Gastrocnemius medialis (tissue), 4 donors: ENCODE results near the gene PPT2.

Source experiments
- POLR2A ChIP-seq, 2 donors: fragments of 450-650 bp; IDR thresholded peaks; one replicate each; pipeline ENCODE4 v1.6.1; 2017; ENCODE audit warnings: antibody characterized with exemption in 2 of 2, mild to moderate bottlenecking in 2 of 2, moderate library complexity in 2 of 2
- TF ChIP-seq, protein P1 (sequence below), 5 experiments: fragments of 450-650 bp in 3 of 5; fragments of 200-600 bp in 2 of 5; sonication (generic) in 2 of 5; IDR thresholded peaks in 4 of 5; conservative IDR thresholded peaks in 1 of 5; 1 replicate in 4 of 5; 2 replicates in 1 of 5; pipeline ENCODE4 v1.5.1; 2016 to 2019; ENCODE audit warnings: antibody characterized with exemption in 5 of 5, mild to moderate bottlenecking in 3 of 5, moderate library complexity in 3 of 5

DNA sequence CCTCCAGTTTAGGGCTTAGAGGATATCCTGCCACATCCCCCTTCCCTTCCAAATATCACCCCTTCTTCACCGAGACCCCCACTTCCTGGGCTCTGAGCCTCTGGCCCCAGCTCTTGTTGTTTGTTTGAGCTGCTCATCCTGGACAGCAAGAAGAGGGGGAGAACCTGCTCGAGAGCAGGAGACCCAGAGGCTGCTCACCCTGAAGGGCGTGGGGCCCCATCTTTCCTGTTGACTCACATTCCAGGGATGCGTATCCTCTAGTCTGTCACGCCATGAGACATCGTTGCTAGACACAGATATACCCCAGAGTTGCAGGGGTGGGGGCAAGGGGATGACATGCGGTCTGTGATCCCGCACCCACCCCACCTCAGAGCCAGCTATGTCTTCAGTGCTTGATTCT is 39.1 kb upstream of the PPT2 start:
- TF ChIP-seq POLR2A (IDR thresholded peaks at IDR 0.05), result no peak
- TF ChIP-seq, protein P1, sequence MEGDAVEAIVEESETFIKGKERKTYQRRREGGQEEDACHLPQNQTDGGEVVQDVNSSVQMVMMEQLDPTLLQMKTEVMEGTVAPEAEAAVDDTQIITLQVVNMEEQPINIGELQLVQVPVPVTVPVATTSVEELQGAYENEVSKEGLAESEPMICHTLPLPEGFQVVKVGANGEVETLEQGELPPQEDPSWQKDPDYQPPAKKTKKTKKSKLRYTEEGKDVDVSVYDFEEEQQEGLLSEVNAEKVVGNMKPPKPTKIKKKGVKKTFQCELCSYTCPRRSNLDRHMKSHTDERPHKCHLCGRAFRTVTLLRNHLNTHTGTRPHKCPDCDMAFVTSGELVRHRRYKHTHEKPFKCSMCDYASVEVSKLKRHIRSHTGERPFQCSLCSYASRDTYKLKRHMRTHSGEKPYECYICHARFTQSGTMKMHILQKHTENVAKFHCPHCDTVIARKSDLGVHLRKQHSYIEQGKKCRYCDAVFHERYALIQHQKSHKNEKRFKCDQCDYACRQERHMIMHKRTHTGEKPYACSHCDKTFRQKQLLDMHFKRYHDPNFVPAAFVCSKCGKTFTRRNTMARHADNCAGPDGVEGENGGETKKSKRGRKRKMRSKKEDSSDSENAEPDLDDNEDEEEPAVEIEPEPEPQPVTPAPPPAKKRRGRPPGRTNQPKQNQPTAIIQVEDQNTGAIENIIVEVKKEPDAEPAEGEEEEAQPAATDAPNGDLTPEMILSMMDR (IDR thresholded peaks at IDR 0.05 in 4 of 5, conservative IDR thresholded peaks at IDR 0.05 in 1 of 5), result no peak
